WERI-Rb-1 (cell line): ENCODE results near the gene GDF7.
A peak's percentile ranks its signal among the peaks of the same experiment; 100 is the strongest.

Source experiments
- DNase-seq: peaks from one replicate; pipeline ENCODE4 v3.0.0-alpha.2; 2020
- H3K27ac ChIP-seq: fragments of 250-450 bp; sonication (Bioruptor Pico); 2 replicates; pipeline ENCODE4 v1.5.1; 2020; ENCODE audit warnings: mild to moderate bottlenecking, moderate library complexity
- H3K27me3 ChIP-seq: fragments of 250-450 bp; sonication (Bioruptor Pico); 2 replicates; pipeline ENCODE4 v1.5.1; 2021; ENCODE audit warnings: mild to moderate bottlenecking, low read depth, moderate library complexity; ENCODE audit not compliant: insufficient read depth, severe bottlenecking
- H3K36me3 ChIP-seq: fragments of 250-450 bp; sonication (Bioruptor Pico); 2 replicates; pipeline ENCODE4 v1.5.1; 2020; ENCODE audit warnings: mild to moderate bottlenecking, moderate library complexity
- H3K4me3 ChIP-seq: 2 replicates; pipeline ENCODE4 v1.5.1; 2011; ENCODE audit warnings: low read depth, mild to moderate bottlenecking, control low read depth, low read length
- H3K9me3 ChIP-seq: fragments of 250-450 bp; sonication (Bioruptor Pico); 2 replicates; pipeline ENCODE4 v1.5.1; 2021; ENCODE audit warnings: mild to moderate bottlenecking, moderate library complexity; ENCODE audit not compliant: severe bottlenecking
- CTCF ChIP-seq: IDR thresholded peaks from 2 replicates; pipeline ENCODE4 v1.5.1; 2011; ENCODE audit warnings: low read depth, mild to moderate bottlenecking, control low read depth, inconsistent platforms, low read length

Gene GDF7

GRCh38 chr2:20667151-20667530, 197 bp downstream of the GDF7 start:
- H3K4me3 ChIP-seq, result peak overlapping the region; percentile 45
- H3K36me3 ChIP-seq, result no peaks in the 10 kb centered on the region
- no peak for DNase-seq
- H3K27me3 ChIP-seq, result peaks cover 89% of the 10 kb centered on the region
- no peak for TF ChIP-seq CTCF
- no peak overlapping the region for H3K27ac ChIP-seq
- peaks cover 9% of the 10 kb centered on the region for H3K9me3 ChIP-seq

GRCh38 chr2:20667531-20668401, 822 bp downstream of the GDF7 start:
- peaks cover 9% of the 10 kb centered on the region for H3K9me3 ChIP-seq
- no peak for TF ChIP-seq CTCF
- H3K27ac ChIP-seq, result no peak overlapping the region
- no peak for DNase-seq
- H3K36me3 ChIP-seq, result no peaks in the 10 kb centered on the region
- H3K27me3 ChIP-seq, result peaks cover 87% of the 10 kb centered on the region
- peak overlapping the region; percentile 29 for H3K4me3 ChIP-seq

- no peaks in the 10 kb centered on the region for H3K36me3 ChIP-seq
- no peak for TF ChIP-seq CTCF
- peaks cover 9% of the 10 kb centered on the region for H3K9me3 ChIP-seq
- H3K27me3 ChIP-seq, result peaks cover 80% of the 10 kb centered on the region
- H3K4me3 ChIP-seq, result no peak overlapping the region
- no peak overlapping the region for H3K27ac ChIP-seq
- DNase-seq, result no peak
Measured at GRCh38 chr2:20668451-20668850, 1.5 kb downstream of the GDF7 start.

- no peak for TF ChIP-seq CTCF
- Histone ChIP-seq H3K27ac (no peak overlapping the region), H3K27me3 (peaks cover 75% of the 10 kb centered on the region), H3K36me3 (no peaks in the 10 kb centered on the region), H3K4me3 (no peak overlapping the region), H3K9me3 (peaks cover 9% of the 10 kb centered on the region)
- DNase-seq, result no peak
Measured at GRCh38 chr2:20668871-20669475, 2.0 kb downstream of the GDF7 start.

GRCh38 chr2:20669562-20670314, 2.8 kb downstream of the GDF7 start:
- H3K27ac ChIP-seq, result no peak overlapping the region
- no peaks in the 10 kb centered on the region for H3K36me3 ChIP-seq
- TF ChIP-seq CTCF, result no peak
- DNase-seq, result no peak
- H3K9me3 ChIP-seq, result peaks cover 9% of the 10 kb centered on the region
- peaks cover 67% of the 10 kb centered on the region for H3K27me3 ChIP-seq
- H3K4me3 ChIP-seq, result no peak overlapping the region
